Esophagus squamous epithelium (tissue), 4 donors: Measurements from ENCODE around the gene NKX3-2.

ENCODE experiments used
- CTCF ChIP-seq, 6 experiments: fragments of 450-650 bp in 4 of 6; fragments of 200-600 bp in 2 of 6; sonication (generic) in 2 of 6; IDR thresholded peaks; one replicate each; pipeline ENCODE4 v1.5.1; 2016 to 2019; ENCODE audit warnings: antibody characterized with exemption in 6 of 6, mild to moderate bottlenecking in 4 of 6, moderate library complexity in 4 of 6
- POLR2A ChIP-seq, 4 donors: fragments of 450-650 bp; IDR thresholded peaks; one replicate each; pipeline ENCODE4 v1.6.1; 2017; ENCODE audit warnings: antibody characterized with exemption in 4 of 4, mild to moderate bottlenecking in 4 of 4, moderate library complexity in 3 of 4

- no peak for TF ChIP-seq POLR2A (IDR thresholded peaks at IDR 0.05)
- no peak for TF ChIP-seq CTCF (IDR thresholded peaks at IDR 0.05)
Observed at GRCh38 chr4:13562876-13563275, 18.6 kb upstream of the NKX3-2 start.
